NCI-H2029 treated with DMSO at 0.1 percent for 48 hours (cell line): ENCODE results near the gene KRTAP4-8.
"Not testable (repeated sequence)": the region's sequence is repeated elsewhere in the genome, so short reads cannot be mapped to it uniquely, and the experiment has no call there.

Source experiments
- DNase-seq: peaks from one replicate; lab custom pipeline; 2025; lab: John Stamatoyannopoulos, UW

The KRTAP4-8 gene

DNA sequence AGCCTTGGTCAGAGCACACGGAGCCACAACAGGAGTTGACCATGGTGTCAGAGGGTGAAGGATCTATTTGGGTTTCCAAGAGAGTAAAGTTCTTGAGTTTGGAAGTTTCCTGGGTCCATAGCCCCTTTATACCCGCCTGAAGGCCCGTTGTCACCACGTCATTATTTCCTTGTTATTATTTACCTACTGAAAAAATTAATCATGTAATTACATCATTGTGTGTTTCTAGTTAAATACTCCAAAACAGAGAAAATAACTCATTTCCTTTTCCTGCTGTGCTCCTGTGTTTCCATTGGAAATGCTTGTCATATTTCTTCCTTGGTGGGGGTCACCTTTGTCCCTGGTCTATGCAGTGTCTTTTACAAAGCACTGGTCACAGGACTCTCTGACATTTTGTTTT, at the start of gene KRTAP4-8:
Gene KRTAP4-8, minus strand, starts transcription at position 101 of the 400 bp plus-strand sequence. Its CDS starts 58 bp downstream, at position 43.
- DNase-seq, result no peak

DNA sequence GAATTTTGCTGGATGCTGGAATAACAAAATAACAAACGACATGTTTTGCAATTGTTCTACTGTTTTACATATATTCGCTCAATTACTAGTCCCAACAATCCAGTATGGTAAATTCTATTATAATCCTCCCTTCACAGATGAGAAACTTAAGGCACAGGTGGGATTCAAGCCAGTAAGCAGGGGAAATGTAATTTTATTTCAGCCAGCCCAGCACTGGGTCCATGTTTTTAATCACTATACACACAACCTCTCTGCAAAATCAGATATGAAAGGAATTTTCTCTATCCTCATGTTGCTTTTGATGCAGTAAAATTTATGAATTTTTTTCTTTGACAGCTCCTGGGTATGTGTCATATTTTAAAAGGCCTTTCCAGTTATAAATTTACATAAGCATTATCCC, 47.3 kb upstream of the KRTAP4-8 start:
- no peak for DNase-seq

DNA sequence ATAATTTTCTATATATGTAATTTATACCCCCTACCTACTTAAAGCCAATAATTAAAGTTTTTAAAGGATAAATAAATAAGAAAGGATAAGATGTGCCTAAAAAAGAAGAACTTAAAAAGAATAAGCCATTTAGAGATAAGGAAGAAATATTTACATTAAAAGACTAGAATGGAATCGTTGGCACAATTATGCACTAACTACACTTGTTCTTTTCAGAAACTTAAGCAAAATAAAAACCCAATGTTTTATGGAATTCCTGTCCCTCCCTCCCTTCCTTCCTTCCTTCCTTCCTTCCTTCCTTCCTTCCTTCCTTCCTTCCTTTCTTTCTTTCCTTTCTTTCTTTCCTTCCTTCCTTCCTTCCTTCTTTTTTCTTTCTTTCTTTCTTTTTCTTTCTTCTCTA, 46.9 kb upstream of the KRTAP4-8 start:
- DNase-seq, result no peak

DNA sequence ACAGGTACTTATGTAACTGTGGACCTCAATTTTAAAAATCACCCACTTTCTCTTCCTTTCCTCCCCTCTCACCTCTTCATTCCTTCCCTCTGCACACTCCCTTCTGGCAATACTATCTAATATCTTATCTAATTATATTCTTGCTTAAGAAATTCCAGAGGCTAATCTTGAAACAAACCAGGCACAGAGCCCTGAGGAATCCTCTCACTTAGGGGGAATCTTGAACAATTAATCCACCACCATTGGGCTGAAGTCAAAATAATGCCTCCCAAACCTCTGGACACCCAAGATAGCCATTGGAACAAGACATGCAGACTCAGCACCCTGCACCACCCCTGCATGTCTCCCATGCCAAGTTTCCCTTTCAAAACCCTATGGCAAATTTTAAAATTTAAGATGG, 43.4 kb upstream of the KRTAP4-8 start:
- no peak for DNase-seq

DNA sequence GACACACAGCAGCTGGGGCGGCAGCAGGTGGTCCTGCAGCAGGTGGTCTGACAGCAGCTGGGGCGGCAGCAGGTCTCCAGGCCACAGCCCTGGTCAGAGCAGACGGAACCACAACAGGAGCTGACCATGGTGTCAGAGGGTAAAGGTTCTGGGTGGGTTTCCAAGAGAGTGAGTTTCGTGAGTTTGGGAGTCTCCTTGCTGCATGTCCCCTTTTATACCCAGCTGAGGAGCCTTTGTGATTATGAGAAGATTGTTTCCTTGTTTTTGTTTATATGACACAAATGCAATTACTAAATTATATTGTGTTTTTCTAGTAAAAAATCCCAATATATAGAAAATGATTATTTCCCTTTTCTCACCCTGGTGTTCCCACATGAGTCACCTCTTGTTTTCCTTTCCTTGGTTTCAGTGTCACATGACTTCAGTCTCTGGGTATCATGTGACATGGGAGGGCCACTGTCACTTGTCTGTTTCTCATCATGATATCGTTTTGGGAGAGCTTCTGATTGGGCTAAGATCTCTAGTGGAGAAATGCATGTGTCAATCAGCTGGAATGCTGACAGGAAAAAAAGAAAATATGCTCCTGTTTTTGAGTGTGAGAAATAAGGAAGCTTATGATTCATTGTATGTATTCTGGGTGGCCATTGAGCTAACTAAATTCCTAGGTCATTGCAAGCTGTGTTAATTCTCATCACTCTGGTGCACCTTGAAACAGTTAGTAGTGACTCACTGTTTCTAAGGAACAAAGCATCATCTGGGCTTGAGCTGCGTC, 42.6 kb upstream of the KRTAP4-8 start, which contains the start of gene KRTAP4-6:
Gene KRTAP4-6, minus strand, starts transcription at position 185 of the 772 bp plus-strand sequence. Its CDS starts 57 bp downstream, at position 128.
- no peak for DNase-seq

DNA sequence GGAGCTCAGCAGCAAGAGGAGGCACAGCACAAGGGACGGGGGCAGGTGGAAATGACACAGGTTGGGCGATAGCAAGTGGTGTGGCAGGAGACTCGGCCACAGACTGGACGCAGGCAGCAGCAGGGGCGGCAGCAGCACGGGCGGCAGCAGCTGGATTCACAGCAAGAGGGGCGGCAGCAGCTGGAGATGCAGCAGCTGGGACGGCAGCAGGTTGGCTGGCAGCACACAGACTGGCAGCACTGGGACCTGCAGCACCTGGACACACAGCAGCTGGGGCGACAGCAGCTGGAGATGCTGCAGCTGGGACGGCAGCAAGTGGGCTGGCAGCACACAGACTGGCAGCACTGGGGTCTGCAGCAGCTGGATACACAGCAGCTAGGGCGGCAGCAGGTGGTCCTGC, 41.9 kb upstream of the KRTAP4-8 start:
- DNase-seq, result not testable (repeated sequence)

DNA sequence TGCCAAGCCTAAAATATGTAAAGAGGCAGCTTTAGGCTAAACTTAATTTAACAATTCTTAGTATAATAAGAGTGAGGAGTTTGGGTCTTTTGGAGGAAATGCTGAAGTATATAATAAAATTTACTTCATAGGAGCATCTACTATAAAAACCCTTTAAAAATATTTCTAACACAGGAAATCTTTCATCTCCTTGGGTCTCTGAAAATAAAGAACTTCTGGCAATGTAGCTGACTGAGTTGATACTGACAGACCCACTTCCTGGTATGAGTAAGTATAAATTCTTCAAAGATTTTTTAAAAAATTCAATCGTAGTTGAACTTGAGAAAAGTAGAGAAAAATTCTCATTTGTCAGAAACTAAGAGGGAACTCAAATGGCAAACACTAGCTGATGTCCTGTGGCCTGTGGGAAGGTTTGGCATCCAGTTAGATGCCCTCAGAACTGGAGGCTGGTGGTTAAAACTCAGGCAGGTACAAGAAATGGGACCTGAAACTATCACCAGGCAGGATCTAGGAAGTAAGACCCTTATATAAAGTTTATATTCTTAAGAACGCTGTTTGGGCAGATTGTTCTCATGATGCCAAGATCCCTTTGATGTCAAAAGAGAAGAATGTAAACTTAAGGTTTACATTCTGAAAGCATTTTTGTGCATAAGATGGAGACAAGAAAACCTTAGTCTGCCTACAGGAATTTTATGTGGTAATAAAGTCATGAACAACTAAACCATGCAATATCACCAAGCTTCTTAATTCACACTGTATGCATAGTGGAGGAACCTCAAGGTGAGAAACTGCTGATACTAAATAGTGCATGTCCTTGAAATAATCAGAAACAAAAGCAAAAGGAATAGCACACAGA, 36.2 kb upstream of the KRTAP4-8 start:
- DNase-seq, result no peak

DNA sequence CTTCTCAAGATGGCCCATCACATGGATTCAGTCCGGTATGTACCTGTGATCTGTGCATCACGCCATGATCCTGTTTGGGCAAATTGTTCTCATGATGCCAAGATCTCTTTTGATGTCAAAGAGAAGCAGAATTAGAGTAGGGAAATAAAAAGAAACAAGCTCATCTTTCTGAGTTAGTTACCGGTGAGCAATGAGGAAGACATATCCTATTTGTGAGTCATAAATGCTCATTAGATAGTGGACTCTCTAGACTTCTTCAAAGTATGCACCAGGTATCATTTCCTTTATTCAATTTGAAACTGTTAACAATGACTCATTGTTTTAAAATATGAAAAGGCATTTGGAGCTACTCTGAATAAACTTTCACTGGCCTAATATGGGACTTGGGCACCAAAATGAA, 34.0 kb upstream of the KRTAP4-8 start:
- no peak for DNase-seq

DNA sequence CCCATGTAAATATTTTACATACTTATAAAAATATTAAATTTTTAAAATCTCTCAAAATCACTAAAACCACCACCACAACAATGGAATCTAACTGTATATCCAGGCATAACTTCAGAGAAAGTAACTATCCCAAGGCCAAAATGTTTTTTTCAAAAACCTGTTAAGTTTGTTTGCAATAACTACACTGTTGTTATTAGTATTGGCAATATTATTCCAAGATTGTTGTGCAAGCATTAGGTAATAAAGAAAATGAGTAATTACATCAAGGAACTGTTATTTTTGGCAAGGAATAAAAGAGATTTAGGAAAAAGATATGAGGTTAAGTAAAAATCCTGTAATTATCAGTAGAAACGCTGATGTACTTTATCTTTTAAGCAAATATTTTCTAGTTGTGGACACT, 29.4 kb upstream of the KRTAP4-8 start:
- DNase-seq, result no peak

DNA sequence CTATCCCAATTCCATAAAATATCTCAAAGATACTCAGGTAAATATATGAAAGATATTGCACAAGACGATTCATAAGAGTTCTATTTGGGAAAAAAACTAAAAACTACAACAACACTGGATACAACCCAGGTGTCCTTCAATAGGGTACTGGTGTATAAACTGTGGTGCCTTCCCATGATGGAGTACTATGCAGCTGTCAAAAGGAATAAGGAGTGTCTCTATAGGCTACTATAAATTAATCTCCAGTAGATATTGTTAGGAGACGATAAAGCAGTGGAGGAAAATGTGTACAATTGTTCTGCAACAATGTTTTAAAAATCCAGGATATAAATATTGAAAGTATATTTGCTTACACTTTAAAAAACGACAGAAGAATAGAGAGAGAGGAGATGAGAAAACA, 28.5 kb upstream of the KRTAP4-8 start:
- DNase-seq, result no peak

DNA sequence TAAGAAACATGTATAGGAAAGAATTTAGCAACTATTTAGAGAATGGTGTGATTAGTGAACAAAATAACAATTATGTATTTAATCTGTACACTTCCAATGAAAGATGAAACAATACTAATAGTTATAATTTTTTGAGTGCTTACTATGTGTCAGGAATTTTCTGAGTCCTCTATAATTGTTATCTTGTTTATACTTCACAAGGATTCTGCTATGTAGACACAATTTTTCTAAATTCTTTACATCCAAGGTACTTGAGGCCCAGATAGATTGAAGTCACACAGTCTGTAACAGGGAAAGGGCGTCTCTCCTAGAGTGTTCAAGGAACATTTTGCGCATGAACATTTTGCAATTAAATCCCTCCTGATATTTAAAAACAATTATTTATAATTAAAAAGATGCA, 27.1 kb upstream of the KRTAP4-8 start:
- no peak for DNase-seq

DNA sequence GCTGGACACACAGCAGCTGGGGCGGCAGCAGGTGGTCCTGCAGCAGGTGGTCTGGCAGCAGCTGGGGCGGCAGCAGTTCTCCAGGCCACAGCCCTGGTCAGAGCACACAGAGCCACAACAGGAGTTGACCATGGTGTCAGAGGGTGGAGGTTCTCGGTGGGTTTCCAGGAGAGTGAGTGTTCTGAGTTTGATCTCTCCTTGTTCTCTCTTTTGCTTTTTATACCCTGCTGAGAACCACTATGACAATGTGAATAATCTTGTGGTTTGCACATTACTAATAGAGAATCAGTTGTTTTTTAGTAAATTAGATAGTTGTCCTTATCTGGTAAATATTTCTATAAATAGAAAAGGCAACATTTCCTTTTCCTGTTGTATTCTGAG, 26.0 kb upstream of the KRTAP4-8 start, which contains the start of gene KRTAP4-12:
Gene KRTAP4-12, minus strand, starts transcription at position 192 of the 381 bp plus-strand sequence. Its CDS starts 60 bp downstream, at position 132.
- not testable (repeated sequence) for DNase-seq

DNA sequence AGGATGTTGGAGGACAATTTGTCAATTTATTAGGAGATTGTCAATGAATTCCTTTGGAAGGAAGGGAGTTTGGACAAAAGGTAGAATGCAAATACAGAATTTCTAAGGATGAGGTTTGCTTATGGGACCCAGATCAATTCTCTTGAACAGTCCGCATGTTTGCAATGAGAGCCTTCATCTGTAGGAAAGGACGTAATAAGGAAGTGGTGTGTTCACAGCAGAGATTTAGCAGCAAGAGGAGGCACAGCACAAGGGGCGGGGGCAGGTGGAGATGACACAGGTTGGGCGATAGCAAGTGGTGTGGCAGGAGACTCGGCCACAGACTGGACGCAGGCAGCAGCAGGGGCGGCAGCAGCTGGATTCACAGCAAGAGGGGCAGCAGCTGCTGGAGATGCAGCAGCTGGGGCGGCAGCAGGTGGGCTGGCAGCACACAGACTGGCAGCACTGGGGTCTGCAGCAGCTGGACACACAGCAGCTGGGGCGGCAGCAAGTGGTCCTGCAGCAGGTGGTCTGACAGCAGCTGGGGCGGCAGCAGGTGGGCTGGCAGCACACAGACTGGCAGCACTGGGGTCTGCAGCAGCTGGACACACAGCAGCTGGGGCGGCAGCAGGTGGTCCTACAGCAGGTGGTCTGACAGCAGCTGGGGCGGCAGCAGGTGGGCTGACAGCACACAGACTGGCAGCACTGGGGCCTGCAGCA, 25.5 kb upstream of the KRTAP4-8 start:
- not testable (repeated sequence) for DNase-seq

DNA sequence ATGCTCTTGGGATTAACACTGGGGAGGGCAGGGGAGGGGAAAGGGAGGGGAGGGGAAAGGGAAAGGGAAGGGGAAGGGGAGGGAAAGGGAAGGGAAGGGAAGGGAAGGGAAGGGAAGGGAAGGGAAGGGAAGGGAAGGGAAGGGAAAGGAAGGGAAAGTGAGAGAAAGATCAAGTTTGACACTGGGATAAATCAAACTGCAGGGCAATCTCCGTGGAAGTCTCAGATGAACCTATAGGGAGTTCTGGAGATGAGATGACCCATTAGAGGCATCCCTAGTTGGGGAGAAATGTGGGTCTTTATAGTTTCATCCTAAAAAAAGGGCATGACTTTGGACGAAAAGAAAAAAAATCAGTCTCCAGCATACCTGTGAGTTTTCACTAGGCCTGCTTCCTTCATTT, 23.8 kb upstream of the KRTAP4-8 start:
- DNase-seq, result no peak

DNA sequence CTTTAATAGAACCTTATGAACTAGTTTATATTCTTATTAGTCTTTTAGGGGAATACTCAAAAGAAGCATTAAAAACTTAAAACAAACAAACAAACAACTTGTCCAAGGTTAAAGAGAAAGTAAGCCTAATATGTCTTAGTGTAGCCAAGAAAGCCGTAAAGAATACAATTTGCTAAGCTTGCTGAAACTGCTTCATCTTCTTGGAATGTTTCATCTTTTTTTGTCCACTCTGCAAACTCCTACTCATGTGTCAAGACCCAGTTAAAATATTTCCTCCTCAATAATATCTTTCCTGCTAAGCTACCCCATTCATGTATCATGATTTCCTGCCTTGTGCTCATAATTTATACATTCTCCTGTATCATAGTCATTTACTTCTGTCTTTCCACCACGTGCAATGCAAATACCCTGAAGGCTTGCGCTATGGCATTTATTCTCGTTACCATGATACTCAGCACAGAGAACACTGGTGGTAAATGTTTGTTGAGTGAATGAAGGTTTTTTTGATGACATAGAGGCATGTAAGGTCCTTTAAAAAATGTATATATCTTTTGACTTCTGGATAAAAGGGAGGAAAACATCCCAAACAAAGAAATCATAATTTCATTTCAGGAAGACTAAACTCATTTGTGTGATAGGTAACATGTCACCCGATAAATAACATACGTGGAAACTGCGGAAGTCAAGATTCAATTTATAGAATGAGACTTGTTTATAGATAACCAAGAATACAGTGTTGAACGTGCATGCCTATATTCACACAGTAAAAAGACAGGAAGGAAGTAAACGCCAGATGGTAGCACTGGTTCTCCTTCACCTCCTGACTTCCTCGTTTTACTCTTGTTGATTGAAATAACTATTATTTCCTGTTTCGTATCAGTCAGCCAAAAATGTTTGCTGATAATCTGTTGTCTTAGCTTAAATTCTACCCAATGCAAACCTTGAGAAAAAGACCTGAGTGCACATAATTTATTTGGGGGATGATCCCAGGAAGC, 22.1 kb upstream of the KRTAP4-8 start:
- not testable (repeated sequence) for DNase-seq

DNA sequence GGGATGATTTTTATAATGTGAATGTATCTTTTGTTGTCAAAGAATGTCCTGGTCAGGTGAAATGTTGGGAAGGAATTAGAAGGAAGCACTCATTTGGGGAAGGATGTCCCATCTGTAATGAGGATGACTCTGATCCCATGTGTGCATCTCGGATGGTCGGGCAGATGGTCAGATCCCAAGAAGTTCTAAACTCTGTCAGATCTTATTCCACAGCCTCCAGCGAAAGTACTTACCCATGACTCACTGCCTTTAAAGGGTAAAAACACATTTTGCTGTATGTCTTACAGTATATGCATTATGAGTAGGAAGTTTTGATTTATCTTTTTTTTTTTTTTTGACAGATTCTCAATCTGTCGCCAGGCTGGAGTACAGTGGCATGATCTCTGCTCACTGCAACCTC, 20.8 kb upstream of the KRTAP4-8 start:
- DNase-seq, result no peak

DNA sequence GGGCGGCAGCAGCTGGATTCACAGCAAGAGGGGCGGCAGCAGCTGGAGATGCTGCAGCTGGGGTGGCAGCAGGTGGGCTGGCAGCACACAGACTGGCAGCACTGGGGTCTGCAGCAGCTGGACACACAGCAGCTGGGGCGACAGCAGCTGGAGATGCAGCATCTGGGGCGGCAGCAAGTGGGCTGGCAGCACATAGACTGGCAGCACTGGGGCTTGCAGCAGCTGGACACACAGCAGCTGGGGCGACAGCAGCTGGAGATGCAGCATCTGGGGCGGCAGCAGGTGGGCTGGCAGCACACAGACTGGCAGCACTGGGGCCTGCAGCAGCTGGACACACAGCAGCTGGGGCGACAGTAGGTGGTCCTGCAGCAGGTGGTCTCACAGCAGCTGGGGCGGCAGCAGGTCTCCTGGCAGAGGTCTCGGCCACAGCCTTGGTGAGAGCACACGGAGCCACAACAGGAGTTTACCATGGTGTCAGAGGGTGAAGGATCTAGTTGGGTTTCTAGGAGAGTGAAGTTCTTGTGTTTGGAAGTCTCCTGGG, 20.0 kb upstream of the KRTAP4-8 start, which contains the start of gene KRTAP4-11:
Gene KRTAP4-11, minus strand, starts transcription at position 528 of the 541 bp plus-strand sequence. Its CDS starts 58 bp downstream, at position 470.
- not testable (repeated sequence) for DNase-seq

DNA sequence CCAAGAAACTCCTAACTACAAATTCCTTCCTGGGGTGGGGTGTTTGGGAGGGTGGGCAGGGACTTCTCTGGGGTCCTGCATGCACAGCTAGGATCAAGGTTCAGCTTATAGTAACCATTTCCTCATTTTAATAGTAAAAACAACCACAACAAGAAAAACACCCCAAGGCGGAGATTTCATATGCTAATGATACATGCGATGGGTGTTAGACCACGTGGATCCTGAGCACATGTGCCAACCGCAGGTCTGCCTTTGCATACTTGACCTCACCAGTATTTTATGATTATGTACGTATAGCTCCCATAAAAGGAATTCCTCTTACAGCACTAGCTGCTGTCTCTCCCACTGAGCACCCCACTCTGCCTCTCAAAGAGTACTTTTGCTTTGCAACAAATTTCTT, 18.4 kb upstream of the KRTAP4-8 start:
- DNase-seq, result no peak

DNA sequence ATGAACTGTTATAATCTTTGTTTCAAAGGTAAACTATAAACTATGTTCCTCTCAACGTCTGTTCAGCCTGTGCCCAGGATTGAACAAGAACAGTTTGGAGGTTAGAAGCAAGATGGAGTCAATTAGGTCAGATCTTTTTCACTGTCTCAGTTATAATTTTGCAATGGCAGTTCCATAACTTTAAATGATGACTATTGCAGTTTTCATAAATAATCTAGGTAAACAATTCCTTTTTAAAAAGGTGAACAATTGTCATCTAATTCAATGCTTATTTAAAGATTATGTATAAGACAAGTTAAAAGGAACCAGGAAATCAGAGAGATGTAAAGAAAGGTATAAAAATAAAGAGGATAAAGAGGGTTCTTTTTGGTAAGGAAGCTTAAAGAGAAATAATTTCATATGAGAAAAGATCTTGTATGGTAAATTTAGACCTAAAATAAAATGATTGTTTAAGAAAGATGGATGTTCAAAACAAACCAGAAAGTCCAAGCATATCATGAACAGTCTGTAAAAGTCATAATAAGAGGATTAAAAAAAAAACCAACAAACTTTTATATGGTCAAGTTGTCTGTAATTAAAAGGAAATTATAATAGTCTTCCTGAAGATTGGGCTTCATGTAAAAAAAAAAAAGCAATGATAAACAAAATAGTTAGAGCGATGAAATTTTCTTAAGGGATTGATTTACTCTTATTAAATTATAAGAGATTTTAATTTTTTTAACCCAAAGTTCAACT, 13.4 kb upstream of the KRTAP4-8 start:
- DNase-seq, result no peak
